GM15510 (cell line): ENCODE measurements around the gene ZNF423.

Experiments used
- POLR2A ChIP-seq: IDR thresholded peaks from 3 replicates; pipeline ENCODE4 v1.6.1; 2011; ENCODE audit warnings: borderline replicate concordance; ENCODE audit not compliant: insufficient read length; ENCODE audit errors: extremely low read depth

The ZNF423 gene

GRCh38 chr16:49857423-49858181 is 1.7 kb upstream of the ZNF423 start:
- TF ChIP-seq POLR2A = no peak

- no peak for TF ChIP-seq POLR2A
These were observed 889 bp upstream of the ZNF423 start for GRCh38 chr16:49856672-49857330.

GRCh38 chr16:49855280-49855821 is 561 bp downstream of the ZNF423 start:
- TF ChIP-seq POLR2A = no peak

GRCh38 chr16:49854796-49855203 is 1.1 kb downstream of the ZNF423 start:
- no peak for TF ChIP-seq POLR2A

- no peak for TF ChIP-seq POLR2A
These were observed 1.6 kb downstream of the ZNF423 start for GRCh38 chr16:49854188-49854795.

- TF ChIP-seq POLR2A = no peak
These were observed 3.6 kb downstream of the ZNF423 start for GRCh38 chr16:49852279-49852678.

- TF ChIP-seq POLR2A = no peak
These were observed 4.5 kb downstream of the ZNF423 start for GRCh38 chr16:49851468-49851787.

- TF ChIP-seq POLR2A = no peak
These were observed 5.1 kb downstream of the ZNF423 start for GRCh38 chr16:49850558-49851467.

GRCh38 chr16:49849754-49850108 is 6.2 kb downstream of the ZNF423 start:
- TF ChIP-seq POLR2A = no peak

GRCh38 chr16:49849037-49849753 is 6.7 kb downstream of the ZNF423 start:
- no peak for TF ChIP-seq POLR2A

GRCh38 chr16:49848530-49848929 is 7.4 kb downstream of the ZNF423 start:
- TF ChIP-seq POLR2A = no peak

- TF ChIP-seq POLR2A = no peak
These were observed 9.1 kb downstream of the ZNF423 start for GRCh38 chr16:49846800-49847199.

GRCh38 chr16:49844359-49844758 is 11.6 kb downstream of the ZNF423 start:
- no peak for TF ChIP-seq POLR2A

GRCh38 chr16:49843758-49844157 is 12.2 kb downstream of the ZNF423 start:
- no peak for TF ChIP-seq POLR2A

GRCh38 chr16:49842972-49843371 is 12.9 kb downstream of the ZNF423 start:
- TF ChIP-seq POLR2A = no peak
